H1 (cell line): ENCODE data around the gene TRPM6. TPM values are rescaled to one million over a fixed set of nuclear protein-coding genes. Genes with fewer than 3 reads are reported as not detected.

Experiments
- CTCF ChIA-PET: fragments of 300-600 bp; sonication (Branson Sonifier 250); formaldehyde crosslinking; loops from one replicate; lab custom pipeline; 2021; ENCODE audit not compliant: partially characterized antibody; lab: Charles Lee
- POLR2A ChIA-PET: fragments of 300-600 bp; sonication (Branson Sonifier 250); formaldehyde crosslinking; loops from one replicate; lab custom pipeline; 2021; ENCODE audit warnings: inconsistent platforms; ENCODE audit not compliant: partially characterized antibody; lab: Charles Lee
- DNase-seq, 2 experiments: peaks; one replicate each; pipeline versions ENCODE4 v3.0.0 to v3.0.0-alpha.2; 2010 to 2022; ENCODE audit warnings: low spot score in 2 of 2, low read depth in 1 of 2, mixed read lengths in 1 of 2
- FAIRE-seq: peaks from 2 replicates; lab custom pipeline; 2011; peaks lifted over from hg19 to GRCh38; lab: Jason Lieb, UNC
- H2AFZ ChIP-seq: 2 replicates; pipeline ENCODE4 v1.8.1; 2012; ENCODE audit warnings: low read length, inconsistent platforms
- H2AK5ac ChIP-seq: 2 replicates; pipeline ENCODE4 v1.6.1; 2013; ENCODE audit warnings: low read depth, low read length
- H2BK120ac ChIP-seq: replicated peaks from 2 replicates; pipeline ENCODE3; 2013; ENCODE audit warnings: low read depth, low read length, inconsistent platforms
- H2BK12ac ChIP-seq: 2 replicates; pipeline ENCODE4 v1.6.1; 2013; ENCODE audit warnings: low read depth, low read length
- H2BK15ac ChIP-seq: 2 replicates; pipeline ENCODE4 v1.6.1; 2013; ENCODE audit warnings: low read length
- H2BK20ac ChIP-seq: 2 replicates; pipeline ENCODE4 v1.6.1; 2013; ENCODE audit warnings: low read length
- H2BK5ac ChIP-seq: 2 replicates; pipeline ENCODE4 v1.6.1; 2013; ENCODE audit warnings: low read depth, low read length
- H3K14ac ChIP-seq: 2 replicates; pipeline ENCODE4 v1.6.1; 2013; ENCODE audit warnings: inconsistent platforms; ENCODE audit not compliant: insufficient read length
- H3K18ac ChIP-seq: 2 replicates; pipeline ENCODE4 v1.6.1; 2013; ENCODE audit warnings: low read length; ENCODE audit errors: extremely low read depth
- H3K23ac ChIP-seq: 2 replicates; pipeline ENCODE4 v1.6.1; 2013; ENCODE audit warnings: inconsistent platforms; ENCODE audit not compliant: insufficient read length
- H3K23me2 ChIP-seq: 2 replicates; pipeline ENCODE4 v1.6.1; 2013; ENCODE audit warnings: low read depth, low read length
- H3K27ac ChIP-seq: 2 replicates; pipeline ENCODE4 v1.6.1; 2011; ENCODE audit warnings: low read depth, low read length, inconsistent platforms
- H3K27me3 ChIP-seq, 4 experiments: replicated peaks in 1 of 4; 1 replicate in 1 of 4; 2 replicates in 3 of 4; pipeline versions ENCODE4 v1.6.1 to v1.8.1; 2011 to 2013; ENCODE audit warnings: low read length in 3 of 4, mild to moderate bottlenecking in 3 of 4, inconsistent platforms in 2 of 4, mixed read lengths in 2 of 4, moderate library complexity in 1 of 4; ENCODE audit not compliant: control insufficient read depth in 3 of 4, insufficient read depth in 3 of 4; ENCODE audit errors: extremely low read depth in 1 of 4
- H3K36me3 ChIP-seq, 4 experiments: 2 replicates each; pipeline versions ENCODE4 v1.6.1 to v1.8.1; 2011 to 2013; ENCODE audit warnings: mild to moderate bottlenecking in 4 of 4, low read length in 3 of 4, moderate library complexity in 2 of 4, control low read depth in 1 of 4, inconsistent platforms in 1 of 4; ENCODE audit not compliant: insufficient read depth in 4 of 4, control insufficient read depth in 2 of 4
- H3K4ac ChIP-seq: replicated peaks from 2 replicates; pipeline ENCODE3; 2013; ENCODE audit warnings: low read length, low read depth, mixed read lengths, inconsistent platforms; ENCODE audit not compliant: insufficient read length
- H3K4me1 ChIP-seq, 4 experiments: replicated peaks in 1 of 4; 1 replicate in 1 of 4; 2 replicates in 3 of 4; pipeline versions ENCODE4 v1.6.1 to v1.8.1; 2011 to 2013; ENCODE audit warnings: low read length in 3 of 4, inconsistent platforms in 2 of 4, mixed read lengths in 1 of 4; ENCODE audit not compliant: insufficient read depth in 4 of 4, control insufficient read depth in 3 of 4
- H3K4me2 ChIP-seq, 2 experiments: 2 replicates each; pipeline versions ENCODE4 v1.6.1 to v1.8.1; 2011 to 2013; ENCODE audit warnings: low read depth in 2 of 2, low read length in 2 of 2, control low read depth in 1 of 2, inconsistent platforms in 1 of 2, mild to moderate bottlenecking in 1 of 2; ENCODE audit not compliant: insufficient read depth in 1 of 2
- H3K4me3 ChIP-seq, 4 experiments: fragments of 200-600, 300-600 bp in 1 of 4; sonication (generic), shearing (Covaris generic), sonication (Bioruptor Twin) in 1 of 4; 2 replicates each; pipeline versions ENCODE4 v1.5.1 to v1.8.1; 2011 to 2016; ENCODE audit warnings: low read length in 4 of 4, low read depth in 3 of 4, control low read depth in 2 of 4, inconsistent platforms in 2 of 4, mild to moderate bottlenecking in 2 of 4, mixed read lengths in 1 of 4, moderate library complexity in 1 of 4; ENCODE audit not compliant: insufficient read depth in 2 of 4; ENCODE audit errors: extremely low read depth in 1 of 4
- H3K56ac ChIP-seq: replicated peaks from 2 replicates; pipeline ENCODE3; 2013; ENCODE audit warnings: low read depth, mild to moderate bottlenecking, mixed read lengths, low read length, inconsistent platforms; ENCODE audit not compliant: insufficient read length
- H3K79me1 ChIP-seq: 2 replicates; pipeline ENCODE4 v1.6.1; 2013; ENCODE audit warnings: low read depth, low read length, control low read depth
- H3K79me2 ChIP-seq, 2 experiments: 2 replicates each; pipeline versions ENCODE4 v1.6.1 to v1.8.1; 2012 to 2013; ENCODE audit warnings: low read length in 2 of 2, mild to moderate bottlenecking in 2 of 2, inconsistent platforms in 1 of 2; ENCODE audit not compliant: insufficient read depth in 2 of 2, control insufficient read depth in 1 of 2
- H3K9ac ChIP-seq, 4 experiments: replicated peaks in 1 of 4; 1 replicate in 1 of 4; 2 replicates in 3 of 4; pipeline versions ENCODE4 v1.6.1 to v1.8.1; 2011 to 2013; ENCODE audit warnings: low read depth in 3 of 4, low read length in 3 of 4, control low read depth in 2 of 4, mild to moderate bottlenecking in 2 of 4, moderate library complexity in 2 of 4, inconsistent platforms in 1 of 4; ENCODE audit errors: extremely low read depth in 1 of 4
- H3K9me3 ChIP-seq, 2 experiments: 2 replicates each; pipeline versions ENCODE4 v1.6.1 to v1.8.1; 2012 to 2013; ENCODE audit warnings: mild to moderate bottlenecking in 2 of 2, moderate library complexity in 2 of 2, control low read depth in 1 of 2, inconsistent platforms in 1 of 2, low read depth in 1 of 2, low read length in 1 of 2, mixed read lengths in 1 of 2; ENCODE audit not compliant: insufficient read depth in 2 of 2
- H4K20me1 ChIP-seq, 2 experiments: replicated peaks in 1 of 2; 2 replicates each; pipeline versions ENCODE3 to v1.8.1; 2011 to 2013; ENCODE audit warnings: inconsistent platforms in 2 of 2, low read length in 2 of 2, mild to moderate bottlenecking in 1 of 2; ENCODE audit not compliant: insufficient read depth in 2 of 2, control insufficient read depth in 1 of 2
- H4K5ac ChIP-seq: 2 replicates; pipeline ENCODE4 v1.6.1; 2013; ENCODE audit warnings: low read length, low read depth, mixed read lengths, inconsistent platforms; ENCODE audit not compliant: insufficient read length
- H4K8ac ChIP-seq: 2 replicates; pipeline ENCODE4 v1.8.0; 2013; ENCODE audit warnings: mild to moderate bottlenecking, moderate library complexity, low read length, inconsistent platforms; ENCODE audit not compliant: insufficient read depth; ENCODE audit errors: extremely low read depth
- H4K91ac ChIP-seq: replicated peaks from 2 replicates; pipeline ENCODE3; 2013; ENCODE audit warnings: low read length, mixed read lengths, inconsistent platforms; ENCODE audit not compliant: insufficient read length
- BRCA1 ChIP-seq: IDR thresholded peaks from 2 replicates; pipeline ENCODE4 v1.6.1; 2012; ENCODE audit warnings: low read depth, low read length, improper control_type of control experiment
- CEBPB ChIP-seq: IDR thresholded peaks from 2 replicates; pipeline ENCODE4 v1.6.1; 2012; ENCODE audit warnings: low read depth, low read length
- EZH2 ChIP-seq: fragments of 200-600 bp; sonication (generic); IDR thresholded peaks from 2 replicates; pipeline ENCODE4 v1.7.1; 2012; ENCODE audit warnings: low read depth, mild to moderate bottlenecking, moderate library complexity, low read length, inconsistent platforms; ENCODE audit not compliant: severe bottlenecking
- JUND ChIP-seq: IDR thresholded peaks from 2 replicates; pipeline ENCODE4 v1.6.1; 2011; ENCODE audit warnings: mild to moderate bottlenecking, improper control_type of control experiment, low read length
- TCF12 ChIP-seq: IDR thresholded peaks from 2 replicates; pipeline ENCODE4 v1.6.1; 2011; ENCODE audit warnings: low read depth, mild to moderate bottlenecking, low read length
- WGBS, 2 experiments: shearing (Covaris generic) in 1 of 2; methylation state at CpG; one replicate each; pipeline versions ENCODE4 v1.1.6 to v1.1.7; 2013 to 2015; ENCODE audit warnings: low lambda C conversion rate in 2 of 2, mixed read lengths in 2 of 2, inconsistent platforms in 1 of 2, low coverage in 1 of 2, missing lambda C conversion rate in 1 of 2; ENCODE audit not compliant: insufficient replicate concordance in 2 of 2, insufficient coverage in 1 of 2, insufficient read length in 1 of 2; ENCODE audit errors: extremely low coverage in 1 of 2, missing lambda C conversion rate in 1 of 2; 5-methylcytosine and 5-hydroxymethylcytosine counted together
- polyA plus RNA-seq, 7 experiments: library from polyadenylated mRNA; depleted of rRNA in 3 of 7; stranded (reverse) in 5 of 7; unstranded in 2 of 7; fragments of >200 nt in 5 of 7; fragments of 200-250 nt in 2 of 7; gene quantifications; 1 replicate in 5 of 7; 2 replicates in 1 of 7; 4 replicates in 1 of 7; pipeline versions ENCODE4 v1.2.1 to v1.2.3, GENCODE V29; 2011 to 2013; ENCODE audit warnings: missing spikeins in 2 of 7, mixed read lengths in 2 of 7
- total RNA-seq: library from RNA; stranded (reverse); fragmentation: NEBNext Ultra II Directional; extraction: Animal tissue kit (Norgen Biotek cat#: 25700); gene quantifications from 2 replicates; pipeline ENCODE4 v1.2.1, GENCODE V29; 2021

The TRPM6 gene
- total and polyA plus RNA-seq, 2 of the 8 experiments (the other 6 are each of a cell fraction or from before 2014, with no cell fraction given) = 0.45 to 1.5 TPM

DNA sequence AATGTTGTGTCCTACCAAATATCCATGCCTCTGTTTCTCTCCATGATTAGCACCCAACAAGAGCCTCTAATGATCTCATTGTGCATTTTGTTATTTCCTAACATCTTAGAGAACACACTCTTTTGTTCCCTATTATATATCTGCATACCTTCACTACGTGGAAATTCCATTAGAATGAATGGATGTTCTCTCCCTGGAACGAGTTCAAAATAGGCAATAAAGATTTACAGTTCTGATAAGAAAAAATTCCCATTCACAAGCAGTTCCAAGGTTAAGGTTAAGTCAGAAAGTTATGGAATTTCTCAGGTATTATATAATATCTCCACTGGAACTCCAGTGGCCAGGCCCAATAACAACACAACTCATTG is 83.7 kb downstream of the TRPM6 start:
- Histone ChIP-seq H2BK120ac (no peak overlapping the region), H4K91ac (no peak overlapping the region), H3K18ac (no peak overlapping the region), H4K8ac (no peak overlapping the region), H3K4me3 (no peak overlapping the region), H2BK12ac (no peak overlapping the region), H2BK15ac (no peak overlapping the region), H3K27me3 (no peaks in the 10 kb centered on the region), H3K4ac (no peak overlapping the region), H3K4me1 (no peaks in the 10 kb centered on the region), H3K56ac (no peak overlapping the region), H3K27ac (no peak overlapping the region), H3K14ac (no peak overlapping the region), H3K79me1 (no peaks in the 10 kb centered on the region), H2AK5ac (no peak overlapping the region), H2BK20ac (no peak overlapping the region), H3K23ac (no peak overlapping the region), H4K20me1 (no peaks in the 10 kb centered on the region), H3K79me2 (no peaks in the 10 kb centered on the region), H3K9me3 (no peaks in the 10 kb centered on the region), H4K5ac (no peak overlapping the region), H3K36me3 (no peaks in the 10 kb centered on the region), H2AFZ (no peak overlapping the region), H3K4me2 (no peak overlapping the region), H2BK5ac (no peak overlapping the region), H3K9ac (no peak overlapping the region), H3K23me2 (no peaks in the 10 kb centered on the region)
- TF ChIP-seq JUND = no peak
- TF ChIP-seq BRCA1 = no peak
- TF ChIP-seq EZH2 = no peak
- TF ChIP-seq TCF12 = no peak
- TF ChIP-seq CEBPB = no peak
- FAIRE-seq (no peak), DNase-seq (no peak)
- ChIA-PET POLR2A (no interaction called here), CTCF (interaction anchor here (0.6 to 1.6 kb wide), 5 partner anchors 9 to 388 kb away, joined by 3 read pairs; no protein-coding TSS in a partner anchor)
- WGBS, 2 experiments = 78% methylated on average over 2 of the region's 2 CpGs; no CpG with 5 or more reads in 1 of the 2 experiments
